ENCODE measurements around the gene EHBP1.
A peak's percentile ranks its signal among the peaks of the same experiment; 100 is the strongest.

Gene EHBP1
- 15.5 to 30.5 (median 21.1) reads per million in 3 experiments for total RNA-seq

DNA sequence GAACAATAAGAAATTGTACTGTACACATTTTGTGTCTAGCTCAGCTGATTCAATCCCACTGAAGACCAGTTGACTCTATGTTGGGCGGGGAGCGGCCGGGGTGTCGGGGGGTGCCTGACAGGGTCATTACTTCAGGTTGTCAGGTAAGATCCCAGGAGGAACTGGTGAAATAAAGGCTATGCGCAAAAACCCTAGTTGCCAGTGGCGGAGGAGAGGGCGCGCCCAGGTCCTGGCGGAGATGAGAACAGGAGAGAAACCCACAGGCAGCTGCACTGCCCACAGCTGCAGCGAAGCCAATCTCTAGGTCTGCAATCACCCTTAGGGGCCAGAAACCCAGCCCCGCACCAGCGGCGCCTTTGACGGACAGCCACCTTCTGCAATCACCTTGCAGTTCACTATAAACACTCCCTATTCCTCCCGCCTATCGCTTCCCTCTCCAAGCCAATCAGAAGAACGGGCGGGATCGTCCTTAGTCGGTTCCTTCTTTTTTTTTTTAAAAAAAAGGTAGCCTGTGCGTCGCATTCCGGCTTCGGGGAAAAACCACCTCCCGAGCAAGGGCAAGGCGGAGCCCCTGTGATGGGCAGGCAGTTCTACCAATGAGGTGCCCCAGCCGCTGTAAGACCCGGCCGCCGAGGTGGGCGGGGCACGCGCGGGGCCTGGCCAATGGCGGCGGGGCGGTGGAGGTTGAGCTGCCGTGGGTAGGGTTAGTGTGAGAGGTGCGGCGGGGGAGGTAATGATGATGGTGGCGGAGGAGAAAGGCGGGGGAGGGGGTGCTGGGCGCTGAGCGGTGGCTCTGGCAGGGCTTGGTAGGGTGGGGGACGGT is at the start of gene EHBP1:
Gene EHBP1, plus strand, starts transcription at position 707 of the 823 bp plus-strand sequence. CDS start 1,479 bp downstream, outside the sequence.
- peak; percentile 97 for DNase-seq

DNA sequence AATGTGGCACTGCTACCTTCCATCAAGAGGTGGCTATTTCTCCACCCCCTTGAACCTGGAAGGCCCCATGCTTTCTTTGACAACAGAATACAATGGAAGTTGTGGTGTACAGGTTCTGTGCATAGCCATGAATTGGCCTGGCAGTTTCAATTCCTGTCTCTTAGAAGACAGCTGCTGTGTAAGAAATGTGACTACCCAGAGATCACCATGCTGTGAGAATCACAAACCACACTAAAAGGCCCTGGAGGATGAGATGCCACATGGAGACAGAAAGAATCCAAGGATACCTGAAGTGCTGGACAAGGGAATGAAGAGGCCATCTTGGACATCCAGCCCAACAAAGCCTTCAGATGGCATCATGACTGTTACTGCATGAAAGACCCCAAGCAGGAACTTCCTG is 47.7 kb upstream of the EHBP1 start:
- DNase-seq, result no peak

DNA sequence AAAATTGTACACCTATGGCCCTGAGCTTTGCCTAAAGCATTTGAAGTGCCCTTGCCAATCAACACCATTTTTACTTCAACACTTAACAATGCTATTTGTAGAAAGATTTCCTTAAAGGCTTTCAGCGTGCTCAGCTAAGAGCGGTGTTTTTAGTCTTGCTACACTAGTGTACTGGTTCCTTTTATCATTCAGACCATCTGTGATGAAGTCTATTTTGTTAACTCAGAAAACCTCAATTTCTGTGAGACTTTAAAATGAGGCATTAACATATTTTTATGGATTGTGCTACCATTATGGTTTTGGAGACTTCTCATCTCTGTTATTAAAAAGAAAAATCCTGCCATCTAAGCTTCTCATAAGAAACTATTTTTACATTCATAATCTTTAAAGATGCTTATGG is 46.6 kb upstream of the EHBP1 start:
- no peak for DNase-seq

- no peak for DNase-seq
These were observed 45.4 kb upstream of the EHBP1 start for GRCh38 chr2:62660087-62660486.

- DNase-seq, result no peak
These were observed 44.8 kb upstream of the EHBP1 start for GRCh38 chr2:62660582-62661262.

DNA sequence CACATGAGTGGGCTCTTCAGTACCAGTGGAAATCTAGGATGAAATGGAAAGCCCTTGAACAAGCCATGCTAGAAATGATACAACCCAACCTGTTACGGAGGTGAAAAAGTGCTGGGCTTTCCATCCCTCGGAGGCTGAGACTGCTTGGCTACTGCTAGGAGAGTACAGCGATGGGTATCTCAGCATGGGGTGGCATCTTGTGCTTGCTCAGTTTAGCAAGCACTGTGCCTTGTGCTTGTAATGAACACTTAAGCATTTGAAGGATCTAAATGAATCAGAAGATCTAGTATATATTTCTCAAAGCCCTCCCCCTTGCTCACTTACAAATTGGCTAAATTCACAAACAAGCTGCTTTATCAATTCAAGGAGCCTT is 44.3 kb upstream of the EHBP1 start:
- no peak for DNase-seq

DNA sequence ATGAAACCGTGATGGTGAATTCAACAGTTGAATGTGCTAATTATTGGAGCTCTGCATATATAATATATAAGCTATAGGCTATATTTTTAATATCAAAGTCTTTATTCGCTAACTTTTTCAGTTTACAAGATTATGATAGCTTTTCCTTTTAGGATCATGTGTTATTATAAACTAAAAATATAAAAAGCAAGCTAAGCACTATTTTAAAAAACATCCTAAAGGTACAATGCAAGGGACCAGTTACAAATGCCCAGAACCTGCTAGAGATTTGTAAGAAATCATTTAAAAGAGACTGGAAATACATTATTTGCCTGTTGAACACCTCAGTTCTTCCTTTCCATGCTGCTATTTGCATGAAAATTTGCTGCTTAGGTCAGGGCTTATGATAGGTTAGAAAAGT is 43.4 kb upstream of the EHBP1 start:
- no peak for DNase-seq

DNA sequence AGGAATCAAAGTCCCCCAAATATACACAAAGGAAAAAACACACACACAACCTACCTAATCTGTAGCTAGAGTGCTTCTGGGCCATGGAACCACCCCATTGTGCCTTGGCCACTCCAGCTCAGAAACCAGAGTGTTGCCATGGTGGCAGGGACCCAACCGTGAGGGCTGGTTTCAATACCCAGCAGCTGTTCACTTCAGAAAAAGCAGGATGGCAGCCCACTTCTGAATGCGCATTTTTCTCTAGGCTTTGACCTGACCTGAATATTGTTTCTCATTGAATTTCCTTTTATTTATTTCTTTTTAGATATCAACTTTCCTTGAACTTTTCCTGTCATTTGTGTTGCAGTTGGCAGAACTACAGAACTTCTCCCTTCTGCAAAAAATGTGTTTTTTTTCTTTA is 43.0 kb upstream of the EHBP1 start:
- no peak for DNase-seq

- no peak for DNase-seq
These were observed 42.1 kb upstream of the EHBP1 start for GRCh38 chr2:62663411-62663810.

DNA sequence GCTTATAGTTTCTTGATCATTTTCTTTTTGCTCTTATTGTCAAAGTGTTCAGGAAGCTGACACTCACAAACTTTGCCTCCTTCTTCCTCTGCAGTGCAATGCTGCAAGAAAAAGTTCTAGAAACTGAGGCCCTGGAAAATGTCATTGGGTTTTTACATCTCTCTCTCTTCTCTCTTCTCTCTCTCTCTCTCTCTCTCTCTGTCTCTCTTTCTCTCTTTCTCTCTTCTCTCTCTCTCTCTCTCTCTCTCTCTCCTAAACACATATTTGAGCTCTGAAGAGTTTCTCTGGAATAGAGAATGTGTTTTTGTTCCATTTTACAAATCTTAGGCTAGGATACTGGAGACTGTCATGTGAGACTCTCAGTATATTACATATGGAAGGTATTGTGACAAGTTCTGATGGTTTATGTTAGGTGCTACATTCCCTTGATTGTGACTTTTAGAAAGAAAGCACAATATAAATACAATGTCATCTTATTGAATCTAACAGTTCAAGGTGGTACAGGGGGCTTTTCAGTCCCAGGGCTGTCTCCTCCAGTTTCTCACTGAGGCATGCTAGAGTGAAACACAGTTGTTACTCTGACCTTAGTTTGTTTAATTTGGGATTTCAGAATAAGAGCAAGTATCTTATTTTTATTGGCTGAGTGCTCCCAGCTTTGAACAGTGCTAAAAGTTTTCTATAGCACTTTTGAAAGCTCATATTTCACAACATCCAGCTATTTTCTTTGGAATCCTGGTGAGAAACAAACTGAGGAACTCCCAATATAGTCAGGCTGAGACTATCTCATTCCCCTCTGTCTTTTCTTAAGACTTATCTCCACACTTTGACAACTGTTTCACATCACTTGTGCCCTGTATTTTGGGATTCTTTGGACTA is 41.4 kb upstream of the EHBP1 start:
- no peak for DNase-seq

DNA sequence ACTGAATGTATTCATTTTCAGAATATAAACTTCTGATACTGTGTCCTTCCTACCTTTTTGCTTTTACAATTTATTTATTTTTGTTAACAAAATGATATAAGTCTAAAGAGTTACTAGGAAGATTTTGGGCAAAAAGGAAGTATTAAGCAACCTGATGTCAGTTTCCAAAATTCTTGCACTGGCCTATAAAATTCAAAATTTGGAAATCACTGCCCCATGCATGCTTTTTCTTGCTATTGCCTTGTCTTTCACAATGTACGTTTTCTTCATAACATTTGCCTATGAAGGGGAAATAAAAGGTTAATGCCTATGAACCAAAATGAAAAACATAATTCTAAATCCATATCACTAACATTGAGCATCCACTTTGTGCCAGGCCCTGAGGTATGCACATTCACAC is 40.1 kb upstream of the EHBP1 start:
- no peak for DNase-seq

DNA sequence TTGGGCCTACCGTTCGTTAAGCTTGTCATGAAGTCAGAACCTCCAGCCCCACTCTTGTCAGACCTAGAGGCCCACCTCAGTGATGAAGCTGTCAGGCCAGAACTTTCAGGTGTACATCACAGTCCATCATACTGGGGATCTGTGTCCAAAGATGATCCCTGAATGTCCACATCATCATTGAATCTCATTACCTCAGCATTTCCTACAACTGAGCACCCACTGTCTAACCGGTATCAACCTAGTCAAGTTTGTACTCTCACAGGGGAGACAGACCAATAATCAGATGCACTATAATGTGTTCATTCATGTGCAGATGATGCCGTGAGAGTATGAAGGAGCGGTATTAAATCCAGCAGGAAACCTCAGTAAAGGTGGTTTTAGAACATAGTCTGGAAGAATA is 36.3 kb upstream of the EHBP1 start:
- no peak for DNase-seq

DNA sequence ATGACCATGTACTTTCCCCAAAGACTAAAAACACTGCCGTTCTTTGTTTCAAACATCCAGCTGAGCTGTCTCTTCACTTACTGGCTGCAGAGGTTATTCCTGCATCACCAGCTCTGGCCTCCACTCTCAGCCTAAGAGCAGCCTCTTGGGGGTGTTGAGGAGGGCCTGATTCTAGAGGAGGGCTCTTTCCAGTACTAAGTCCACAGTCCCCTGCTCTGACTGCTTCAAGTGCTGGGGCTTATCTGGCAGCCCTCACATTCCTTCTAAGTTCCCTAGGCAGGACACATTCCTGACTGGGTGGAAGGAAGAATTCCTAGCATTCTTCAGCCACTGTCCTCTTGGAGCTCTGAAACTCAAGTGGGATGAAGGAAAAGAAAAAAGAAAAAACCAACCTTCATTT is 32.9 kb upstream of the EHBP1 start:
- DNase-seq, result no peak

DNA sequence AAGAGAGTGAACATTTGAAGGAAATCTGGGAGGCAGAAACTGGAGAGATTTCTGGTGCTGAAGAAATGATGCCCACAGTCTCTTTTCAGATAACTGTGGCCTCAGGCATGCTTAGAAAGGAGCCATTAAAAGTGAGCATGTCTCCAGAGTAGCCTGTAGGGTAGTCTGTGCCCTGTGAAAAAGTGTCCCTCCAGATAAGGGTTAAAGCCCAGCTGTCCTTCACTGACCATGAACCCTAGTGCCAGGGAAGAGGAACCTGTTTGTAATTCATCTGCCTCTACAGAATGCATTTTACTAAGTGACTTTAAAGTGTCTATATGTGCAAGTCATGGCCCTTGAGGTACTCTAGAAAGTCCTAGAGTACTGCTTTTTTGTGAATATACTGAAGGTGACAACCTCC is 30.5 kb upstream of the EHBP1 start:
- DNase-seq, result no peak

DNA sequence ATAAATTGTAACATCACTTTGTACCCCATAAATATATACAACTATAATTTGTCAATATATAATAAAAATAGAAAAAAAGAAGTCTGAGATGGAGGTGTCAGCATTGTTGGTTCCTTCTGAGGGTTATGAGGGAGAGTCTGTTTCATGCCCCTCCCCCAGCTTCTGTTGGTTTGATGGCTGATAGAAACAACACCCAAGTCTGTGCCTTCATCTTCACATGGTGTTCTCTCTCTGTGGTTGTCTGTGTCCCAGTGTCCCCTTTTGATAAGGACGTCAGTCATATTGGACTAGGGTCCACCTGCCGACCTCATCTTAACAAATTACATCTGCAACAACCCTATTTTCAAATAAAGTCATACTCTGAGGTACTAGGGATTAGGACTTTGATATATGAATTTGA is 20.3 kb upstream of the EHBP1 start:
- DNase-seq, result no peak

GRCh38 chr2:62686012-62686685 is 19.4 kb upstream of the EHBP1 start:
- no peak for DNase-seq

DNA sequence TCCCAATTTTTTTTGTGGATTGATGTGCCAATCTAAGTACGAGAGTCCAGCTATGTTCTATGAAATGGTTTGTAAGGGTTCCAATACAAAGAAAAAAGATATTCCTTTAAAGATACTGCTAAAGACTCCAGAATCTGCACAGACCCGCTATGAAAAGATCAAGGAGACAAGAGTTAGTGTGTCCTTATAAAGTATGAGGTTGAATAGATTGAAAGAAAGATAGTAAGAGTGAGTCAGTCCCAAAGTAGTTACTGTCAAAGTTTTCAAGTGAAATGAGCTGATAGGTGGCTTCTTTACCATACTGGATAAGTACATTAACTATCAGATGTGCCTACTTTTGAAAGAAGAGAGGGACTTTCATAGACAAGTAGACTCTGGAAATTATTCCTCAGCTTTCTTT is 17.9 kb upstream of the EHBP1 start:
- no peak for DNase-seq

DNA sequence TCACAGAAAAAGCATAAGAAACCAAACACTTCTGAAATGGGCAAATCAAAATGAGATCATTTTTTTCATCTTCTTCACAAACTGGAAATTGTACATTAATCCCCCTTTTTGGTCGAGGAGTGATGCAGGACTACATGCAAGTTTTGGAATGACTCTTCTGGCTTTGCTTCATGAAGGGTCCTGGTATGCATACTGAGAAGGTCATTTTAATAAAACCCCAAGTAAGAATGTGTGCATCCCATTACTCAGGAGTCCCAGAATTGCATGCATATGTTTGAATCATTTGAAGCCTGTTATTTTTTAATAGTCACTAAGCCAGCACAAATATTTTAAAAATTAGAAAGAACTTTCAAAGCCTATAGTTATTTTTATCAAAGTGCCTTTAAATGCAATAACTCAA is 16.7 kb upstream of the EHBP1 start:
- DNase-seq, result no peak

- no peak for DNase-seq
These were observed 14.3 kb upstream of the EHBP1 start for GRCh38 chr2:62691186-62691585.

DNA sequence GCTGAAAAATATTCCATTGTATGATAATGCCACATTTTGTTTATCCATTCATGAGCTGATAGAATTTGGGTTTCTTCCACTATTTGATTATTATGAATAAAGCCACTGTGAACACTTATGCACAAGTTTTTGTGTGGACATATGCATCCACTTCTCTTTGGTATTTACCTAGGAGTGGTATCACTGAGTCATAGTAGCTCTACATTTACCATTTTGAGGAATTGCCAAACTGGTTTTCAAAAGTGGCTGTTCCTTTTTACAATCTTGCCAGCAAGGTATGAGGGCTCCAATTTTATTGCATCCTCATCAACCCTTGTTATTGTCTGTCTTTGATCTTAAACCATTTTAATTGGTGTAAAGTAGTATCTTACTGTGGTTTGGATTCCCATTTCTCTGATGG is 13.3 kb upstream of the EHBP1 start:
- no peak for DNase-seq

- DNase-seq, result no peak
These were observed 6.9 kb upstream of the EHBP1 start for GRCh38 chr2:62698653-62699052.

GRCh38 chr2:62704654-62705006 is 883 bp upstream of the EHBP1 start:
- DNase-seq, result peak; percentile 3
